OCI-LY7 (cell line): ENCODE results near the gene TMEM165. TPM values are rescaled to one million over a fixed set of nuclear protein-coding genes. Genes with fewer than 3 reads are reported as not detected.
"Not testable (repeated sequence)": the region's sequence is repeated elsewhere in the genome, so short reads cannot be mapped to it uniquely, and the experiment has no call there.

Experiments
- BruUV-seq: library from RNA; stranded (reverse); fragments of 400-500 nt; replicated peaks from 2 replicates; lab custom pipeline; 2021; lab: Mats Ljungman, UMichigan
- CTCF ChIA-PET: fragments of 300-600 bp; sonication (Branson Sonifier 250); formaldehyde crosslinking; loops from one replicate; lab custom pipeline; 2022; ENCODE audit warnings: antibody characterized with exemption; ENCODE audit not compliant: unreplicated experiment; lab: Charles Lee
- POLR2A ChIA-PET: fragments of 300-600 bp; sonication (Branson Sonifier 250); formaldehyde crosslinking; loops from one replicate; lab custom pipeline; 2022; ENCODE audit warnings: antibody characterized with exemption; lab: Charles Lee
- DNase-seq: peaks from one replicate; pipeline ENCODE4 v3.0.0-alpha.2; 2015; ENCODE audit warnings: low spot score
- H2AFZ ChIP-seq: fragments of 200-600 bp; sonication (generic), shearing (Covaris generic); 2 replicates; pipeline ENCODE4 v1.6.1; 2014; ENCODE audit warnings: mild to moderate bottlenecking, antibody characterized with exemption, low read length, moderate library complexity
- H3K27ac ChIP-seq: fragments of 200-600 bp; sonication (generic); 2 replicates; pipeline ENCODE4 v1.5.1; 2014; ENCODE audit warnings: mixed run types, low read depth, mild to moderate bottlenecking, moderate library complexity, low read length, inconsistent platforms; ENCODE audit not compliant: poor library complexity, severe bottlenecking
- H3K36me3 ChIP-seq: fragments of 200-600 bp; sonication (generic); 2 replicates; pipeline ENCODE4 v1.6.1; 2014; ENCODE audit warnings: mild to moderate bottlenecking, antibody characterized with exemption, low read length, moderate library complexity, mixed read lengths; ENCODE audit not compliant: insufficient read depth
- H3K4me1 ChIP-seq: fragments of 200-600 bp; sonication (generic); 2 replicates; pipeline ENCODE4 v1.5.1; 2014; ENCODE audit warnings: mild to moderate bottlenecking, low read length; ENCODE audit not compliant: insufficient read depth, poor library complexity, severe bottlenecking
- H3K4me2 ChIP-seq: fragments of 200-600 bp; sonication (generic); 2 replicates; pipeline ENCODE4 v1.6.1; 2014; ENCODE audit warnings: mild to moderate bottlenecking, low read length
- H3K4me3 ChIP-seq: fragments of 200-600 bp; sonication (generic); 2 replicates; pipeline ENCODE4 v1.5.1; 2014; ENCODE audit warnings: mild to moderate bottlenecking, low read depth, low read length; ENCODE audit not compliant: poor library complexity, severe bottlenecking
- H3K79me2 ChIP-seq: fragments of 200-600 bp; sonication (generic); 2 replicates; pipeline ENCODE4 v1.6.1; 2016; ENCODE audit warnings: low read depth, mild to moderate bottlenecking, low read length, moderate library complexity, mixed read lengths; ENCODE audit not compliant: insufficient read depth
- H3K9me2 ChIP-seq: fragments of 200-600 bp; sonication (generic); 2 replicates; pipeline ENCODE4 v1.6.1; 2016; ENCODE audit warnings: mild to moderate bottlenecking, low read length, mixed read lengths; ENCODE audit not compliant: insufficient read depth
- H3K9me3 ChIP-seq: fragments of 200-600 bp; sonication (generic); 2 replicates; pipeline ENCODE4 v1.6.1; 2014; ENCODE audit warnings: mild to moderate bottlenecking, mixed run types, low read length, mixed read lengths
- H4K20me1 ChIP-seq: fragments of 200-600 bp; sonication (generic); 2 replicates; pipeline ENCODE4 v1.6.1; 2014; ENCODE audit warnings: mild to moderate bottlenecking, antibody characterized with exemption, low read length, moderate library complexity, mixed read lengths; ENCODE audit not compliant: insufficient read depth
- EZH2phosphoT487 ChIP-seq: fragments of 200-600 bp; sonication (generic); IDR thresholded peaks from 2 replicates; pipeline ENCODE4 v1.6.1; 2018; ENCODE audit warnings: low read depth, borderline replicate concordance, mild to moderate bottlenecking, mixed run types, antibody characterized with exemption, low read length, moderate library complexity, mixed read lengths
- intact Hi-C: fragments of 100-400 bp; cut with micrococcal nuclease; formaldehyde crosslinking; loops from one replicate; pipeline ENCODE4 v1.10.0; 2022; ENCODE audit not compliant: unreplicated experiment
- total RNA-seq, 2 experiments: library from RNA; depleted of rRNA in 1 of 2; stranded (reverse); fragments of >200 nt in 1 of 2; shearing (Covaris generic) in 1 of 2; gene quantifications; 2 replicates each; pipeline ENCODE4 v1.2.3, GENCODE V29; 2014 to 2022
- TF ChIP-seq, protein P1 (sequence below): fragments of 200-600 bp; sonication (generic); conservative IDR thresholded peaks from 2 replicates; pipeline ENCODE4 v1.5.1; 2014; ENCODE audit warnings: mild to moderate bottlenecking, antibody characterized with exemption, low read length, moderate library complexity, mixed read lengths

Gene TMEM165
- total RNA-seq, 2 experiments from 2014 or later, result 70.8 to 86.1 TPM

DNA sequence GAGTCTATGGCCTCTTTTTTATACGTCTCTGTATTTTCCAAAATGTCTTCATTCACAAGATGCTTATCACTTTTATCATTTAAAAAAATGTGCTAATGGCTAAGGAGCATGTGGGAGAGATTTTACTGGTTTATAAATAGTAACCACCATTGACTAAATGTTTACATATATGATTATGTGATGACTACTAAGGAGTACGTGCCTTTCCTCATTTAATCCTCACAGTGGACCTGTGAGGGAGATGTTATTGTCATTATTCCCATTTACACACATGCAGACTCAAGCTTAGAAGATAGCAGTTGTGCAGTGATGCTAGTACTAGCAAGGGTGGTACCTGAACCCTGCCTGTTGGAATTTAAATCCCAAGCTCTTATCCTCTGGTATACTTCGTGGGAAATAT is 47.3 kb upstream of the TMEM165 start:
- H3K4me1 ChIP-seq, result peaks cover 15% of the 10 kb centered on the region
- intact Hi-C loops, result loop anchor here (5.0 to 10.0 kb wide), 3 partner anchors 386 to 519 kb away; partner anchors contain the start of gene EXOC1
- no peak overlapping the region for H2AFZ ChIP-seq
- H4K20me1 ChIP-seq, result no peaks in the 10 kb centered on the region
- no TSS peak for BruUV-seq
- no peak overlapping the region for H3K27ac ChIP-seq
- TF ChIP-seq, protein P1, sequence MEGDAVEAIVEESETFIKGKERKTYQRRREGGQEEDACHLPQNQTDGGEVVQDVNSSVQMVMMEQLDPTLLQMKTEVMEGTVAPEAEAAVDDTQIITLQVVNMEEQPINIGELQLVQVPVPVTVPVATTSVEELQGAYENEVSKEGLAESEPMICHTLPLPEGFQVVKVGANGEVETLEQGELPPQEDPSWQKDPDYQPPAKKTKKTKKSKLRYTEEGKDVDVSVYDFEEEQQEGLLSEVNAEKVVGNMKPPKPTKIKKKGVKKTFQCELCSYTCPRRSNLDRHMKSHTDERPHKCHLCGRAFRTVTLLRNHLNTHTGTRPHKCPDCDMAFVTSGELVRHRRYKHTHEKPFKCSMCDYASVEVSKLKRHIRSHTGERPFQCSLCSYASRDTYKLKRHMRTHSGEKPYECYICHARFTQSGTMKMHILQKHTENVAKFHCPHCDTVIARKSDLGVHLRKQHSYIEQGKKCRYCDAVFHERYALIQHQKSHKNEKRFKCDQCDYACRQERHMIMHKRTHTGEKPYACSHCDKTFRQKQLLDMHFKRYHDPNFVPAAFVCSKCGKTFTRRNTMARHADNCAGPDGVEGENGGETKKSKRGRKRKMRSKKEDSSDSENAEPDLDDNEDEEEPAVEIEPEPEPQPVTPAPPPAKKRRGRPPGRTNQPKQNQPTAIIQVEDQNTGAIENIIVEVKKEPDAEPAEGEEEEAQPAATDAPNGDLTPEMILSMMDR, result no peak
- TF ChIP-seq EZH2phosphoT487, result no peak
- no peaks in the 10 kb centered on the region for H3K9me2 ChIP-seq
- H3K36me3 ChIP-seq, result peaks cover 8% of the 10 kb centered on the region; the same call in 1 of the 2 replicates
- no peak for DNase-seq
- no peak overlapping the region for H3K4me3 ChIP-seq
- ChIA-PET CTCF (no interaction called here), POLR2A (interaction anchor here (0.6 to 1.4 kb wide), 4 partner anchors 37 to 80 kb away, joined by 3 read pairs; no protein-coding TSS in a partner anchor)
- no peak overlapping the region for H3K4me2 ChIP-seq
- H3K79me2 ChIP-seq, result peaks cover 3% of the 10 kb centered on the region; the same call in 1 of the 2 replicates
- H3K9me3 ChIP-seq, result peaks cover 3% of the 10 kb centered on the region; the same call in 1 of the 2 replicates

DNA sequence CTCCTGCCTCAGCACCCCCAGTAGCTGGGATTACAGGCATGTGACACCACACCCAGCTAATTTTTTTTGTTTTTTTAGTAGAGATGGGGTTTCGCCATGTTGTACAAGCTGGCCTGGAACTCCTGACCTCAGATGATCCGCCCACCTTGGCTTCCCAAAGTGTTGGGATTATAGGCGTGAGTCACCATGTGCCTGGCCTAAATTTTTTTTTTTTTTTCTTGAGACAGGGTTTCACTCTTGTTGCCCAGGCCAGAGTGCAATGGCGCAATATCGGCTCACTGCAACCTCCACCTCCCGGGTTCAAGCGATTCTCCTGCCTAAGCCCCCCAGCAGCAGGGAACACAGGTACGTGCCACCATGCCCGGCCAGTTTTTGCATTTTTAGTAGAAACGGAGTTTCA is 44.9 kb upstream of the TMEM165 start:
- DNase-seq, CTCF ChIA-PET, H3K27ac ChIP-seq, H3K9me2 ChIP-seq, H4K20me1 ChIP-seq, BruUV-seq, H3K4me3 ChIP-seq, H3K9me3 ChIP-seq, H3K79me2 ChIP-seq, H3K4me2 ChIP-seq, H2AFZ ChIP-seq, intact Hi-C loops: not testable (repeated sequence)
- Histone ChIP-seq H3K4me1 (peaks cover 15% of the 10 kb centered on the region), H3K36me3 (peaks cover 11% of the 10 kb centered on the region; the same call in 1 of the 2 replicates)
- POLR2A ChIA-PET, result interaction anchor here (0.6 to 1.3 kb wide), 2 partner anchors 12 to 44 kb away, joined by 3 read pairs; no protein-coding TSS in a partner anchor

DNA sequence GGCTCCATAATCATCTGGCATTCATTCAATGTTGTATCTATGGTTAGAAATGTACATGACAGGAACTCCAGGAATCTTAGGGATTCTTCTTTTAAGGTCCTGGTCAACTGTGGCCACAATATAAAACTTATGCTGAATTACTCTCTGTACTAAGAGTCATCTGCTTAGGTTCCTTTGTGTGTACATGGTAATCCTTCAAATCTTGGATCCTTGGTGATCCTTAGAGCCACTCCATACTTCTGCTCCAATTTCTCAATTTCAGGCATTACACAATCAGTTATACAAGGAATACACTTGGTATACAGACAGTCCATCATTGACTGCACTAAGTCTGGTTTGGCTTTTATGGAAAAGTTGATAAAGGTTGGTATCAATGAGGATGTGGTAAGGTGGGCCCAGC is 43.9 kb upstream of the TMEM165 start:
- H3K27ac ChIP-seq, result no peak overlapping the region
- H3K79me2 ChIP-seq, result peaks cover 3% of the 10 kb centered on the region; the same call in 1 of the 2 replicates
- BruUV-seq, result no TSS peak
- H3K36me3 ChIP-seq, result peaks cover 11% of the 10 kb centered on the region; the same call in 1 of the 2 replicates
- H3K4me3 ChIP-seq, result no peak overlapping the region
- TF ChIP-seq, protein P1, result no peak
- no peak for TF ChIP-seq EZH2phosphoT487
- H3K4me1 ChIP-seq, result peaks cover 13% of the 10 kb centered on the region
- intact Hi-C loops, result no loop called here
- no peak overlapping the region for H3K4me2 ChIP-seq
- H3K9me2 ChIP-seq, result no peaks in the 10 kb centered on the region
- CTCF ChIA-PET, result no interaction called here
- H3K9me3 ChIP-seq, result peaks cover 3% of the 10 kb centered on the region; the same call in 1 of the 2 replicates
- no peak overlapping the region for H2AFZ ChIP-seq
- POLR2A ChIA-PET, result interaction anchor here (0.6 kb wide), 1 partner anchor 191 kb away, joined by 3 read pairs; no protein-coding TSS in a partner anchor
- DNase-seq, result no peak
- H4K20me1 ChIP-seq, result no peaks in the 10 kb centered on the region
